ENCODE results near the gene ZNF276.
A peak's percentile ranks its signal among the peaks of the same experiment; 100 is the strongest.

The ZNF276 gene

GRCh38 chr16:89711601-89712273 lies 9.6 kb upstream of the ZNF276 start:
- peak; percentile 80 for DNase-seq (ENCODE audit: low read depth, low spot score)

- DNase-seq (ENCODE audit: low read depth, low spot score), result peak; percentile 31
Observed at GRCh38 chr16:89712274-89712781, 9.0 kb upstream of the ZNF276 start.

DNA sequence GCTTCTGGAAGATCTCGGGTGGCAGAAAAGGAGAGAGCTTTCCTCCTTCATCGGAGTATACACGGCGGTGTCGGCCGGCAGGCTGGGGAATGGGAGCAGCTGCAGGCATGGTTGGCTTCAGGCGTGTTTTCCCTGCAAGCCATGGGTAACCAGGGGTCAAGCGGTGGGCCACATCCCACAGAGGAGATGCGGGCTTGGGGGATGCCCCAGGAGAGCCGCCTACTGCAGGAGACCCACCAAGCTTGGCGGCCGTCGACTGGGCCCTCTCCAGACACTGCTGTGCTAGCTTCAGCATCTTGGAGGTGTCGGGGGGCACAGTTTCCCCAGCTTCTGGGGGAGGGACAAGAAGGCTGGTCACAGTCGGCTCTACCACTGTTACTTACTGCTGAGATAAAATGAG lies 4.8 kb upstream of the ZNF276 start:
- DNase-seq (ENCODE audit: low read depth, low spot score), result no peak

DNA sequence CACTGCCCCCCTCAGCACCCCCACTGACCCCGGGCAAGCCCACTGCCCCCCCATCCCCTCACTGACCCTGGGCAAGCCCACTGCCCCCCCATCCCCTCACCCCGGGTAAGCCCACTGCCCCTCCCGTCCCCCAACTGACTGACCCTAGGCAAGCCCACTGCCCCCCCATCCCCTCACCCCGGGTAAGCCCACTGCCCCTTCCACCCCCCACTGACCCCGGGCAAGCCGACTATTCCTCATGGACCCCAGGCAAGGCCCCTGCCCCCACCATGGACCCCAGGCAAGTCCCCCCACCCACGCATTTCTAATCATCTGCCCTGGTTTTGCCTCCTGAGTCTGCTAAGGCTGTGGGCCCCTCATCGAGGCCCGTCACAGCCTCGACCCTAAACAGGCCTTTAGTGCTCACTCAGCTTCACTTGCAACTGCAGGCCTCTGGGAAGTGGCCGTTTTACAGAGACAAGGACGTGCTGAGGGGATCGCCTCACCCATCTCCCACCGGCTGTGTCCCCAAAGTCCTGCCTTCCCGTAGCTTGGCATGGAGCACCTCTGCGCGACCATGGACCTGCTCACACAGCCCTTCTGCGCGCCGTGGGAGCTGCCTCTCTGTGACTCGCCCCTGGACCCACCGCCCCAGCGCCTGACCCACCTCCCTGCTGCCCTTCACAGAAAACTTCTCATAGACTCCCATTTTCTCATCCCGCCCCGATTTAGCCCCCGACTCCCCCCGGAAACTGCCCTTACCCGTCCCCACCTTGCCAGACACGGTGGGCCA lies 4.2 kb upstream of the ZNF276 start:
- no peak for DNase-seq (ENCODE audit: low read depth, low spot score)

- DNase-seq (ENCODE audit: low read depth, low spot score), result no peak
Observed at GRCh38 chr16:89717688-89718505, 3.4 kb upstream of the ZNF276 start.

DNA sequence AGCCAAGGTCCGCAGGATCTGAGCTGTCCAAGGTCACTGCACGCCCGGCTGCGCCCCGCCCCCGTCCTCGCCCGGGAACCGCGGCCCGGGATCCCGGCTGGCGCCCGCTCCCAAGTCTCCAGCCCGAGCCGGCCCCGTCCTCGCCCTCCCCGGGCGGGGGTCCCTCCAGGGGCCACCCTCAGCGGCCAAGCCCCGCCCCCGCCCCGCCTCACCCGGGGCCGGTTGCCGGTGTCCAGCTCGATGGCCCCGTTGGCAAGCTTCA lies 855 bp upstream of the ZNF276 start:
- no peak for DNase-seq (ENCODE audit: low read depth, low spot score)

- peak; percentile 79 for DNase-seq (ENCODE audit: low read depth, low spot score)
Observed at GRCh38 chr16:89721546-89722391, 432 bp downstream of the ZNF276 start.

- peak; percentile 60 for DNase-seq (ENCODE audit: low read depth, low spot score)
Observed at GRCh38 chr16:89722392-89723278, 1.3 kb downstream of the ZNF276 start.

DNA sequence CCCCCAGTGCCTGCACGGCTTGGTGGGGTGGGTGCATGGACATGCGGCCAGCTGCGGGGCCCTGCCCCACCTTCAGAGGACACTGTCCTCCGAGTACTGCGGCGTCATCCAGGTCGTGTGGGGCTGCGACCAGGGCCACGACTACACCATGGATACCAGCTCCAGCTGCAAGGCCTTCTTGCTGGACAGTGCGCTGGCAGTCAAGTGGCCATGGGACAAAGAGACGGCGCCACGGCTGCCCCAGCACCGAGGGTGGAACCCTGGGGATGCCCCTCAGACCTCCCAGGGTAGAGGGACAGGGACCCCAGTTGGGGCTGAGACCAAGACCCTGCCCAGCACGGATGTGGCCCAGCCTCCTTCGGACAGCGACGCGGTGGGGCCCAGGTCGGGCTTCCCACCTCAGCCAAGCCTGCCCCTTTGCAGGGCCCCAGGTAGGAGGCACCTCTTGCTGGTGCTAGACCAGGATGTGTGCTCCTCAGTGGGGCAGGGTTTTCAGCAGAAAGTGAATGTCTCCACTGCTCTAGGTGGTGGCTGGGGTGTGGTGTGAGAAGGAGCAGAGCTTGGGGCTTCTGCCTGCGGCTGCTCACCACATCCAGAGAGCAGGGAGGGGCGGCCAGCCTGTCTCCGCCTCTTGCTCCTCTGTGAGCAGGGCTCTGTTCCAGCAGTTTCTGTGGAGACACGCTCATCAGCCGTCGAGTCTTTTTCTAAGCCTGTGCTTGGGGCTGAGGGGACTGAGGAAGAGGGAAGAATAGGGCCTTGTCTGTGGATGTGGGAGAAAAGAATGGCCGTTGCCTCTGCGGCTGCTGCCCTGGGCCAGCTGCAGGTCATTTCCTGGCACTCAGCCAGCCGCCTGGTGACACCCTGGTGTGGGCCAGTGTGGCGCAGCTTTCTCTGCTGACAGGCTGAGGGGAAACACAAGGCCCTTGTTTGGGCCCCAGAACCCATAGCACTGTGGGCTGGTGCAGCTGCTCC lies 2.2 kb downstream of the ZNF276 start:
- peak; percentile 65 for DNase-seq (ENCODE audit: low read depth, low spot score)

GRCh38 chr16:89727406-89728120 lies 6.2 kb downstream of the ZNF276 start:
- no peak for DNase-seq (ENCODE audit: low read depth, low spot score)

GRCh38 chr16:89729293-89729692 lies 8.0 kb downstream of the ZNF276 start:
- no peak for DNase-seq (ENCODE audit: low read depth, low spot score)

DNA sequence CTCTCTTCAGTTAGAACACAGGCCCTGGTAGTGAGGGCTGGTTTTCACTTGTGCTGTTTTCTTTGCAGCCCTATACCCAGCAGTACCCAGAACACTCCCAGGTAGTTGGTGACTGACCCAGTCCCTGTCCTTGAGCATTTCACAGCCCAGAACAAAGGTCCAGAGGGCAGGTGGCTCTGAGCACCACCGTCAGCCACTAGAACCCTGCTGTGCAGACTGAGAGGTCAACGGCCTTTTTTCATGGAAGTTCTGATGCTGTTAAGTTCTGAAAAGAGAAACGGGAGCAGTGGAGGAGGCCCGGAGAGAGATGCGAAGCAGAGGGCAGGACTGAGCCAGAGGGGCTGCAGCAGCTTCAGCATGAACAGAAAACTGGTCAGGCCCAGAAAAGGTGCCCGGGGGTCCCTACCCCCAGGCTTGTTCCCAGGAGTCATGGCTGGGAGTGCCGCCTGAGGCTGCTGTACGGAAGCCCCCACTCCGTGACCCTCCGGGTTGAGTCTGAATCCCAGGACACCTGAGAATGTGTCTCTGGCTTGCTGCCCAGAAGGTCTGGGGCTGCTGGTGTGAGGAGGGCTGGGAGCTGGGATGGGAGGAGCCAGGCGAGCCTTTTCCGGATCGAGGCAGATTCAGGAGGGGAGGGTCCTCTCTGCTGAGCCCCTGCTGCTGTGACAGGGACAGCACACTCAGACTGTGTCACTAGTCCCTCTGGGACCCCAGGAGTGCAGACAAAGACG lies 8.7 kb downstream of the ZNF276 start:
- peak; percentile 41 for DNase-seq (ENCODE audit: low read depth, low spot score)

DNA sequence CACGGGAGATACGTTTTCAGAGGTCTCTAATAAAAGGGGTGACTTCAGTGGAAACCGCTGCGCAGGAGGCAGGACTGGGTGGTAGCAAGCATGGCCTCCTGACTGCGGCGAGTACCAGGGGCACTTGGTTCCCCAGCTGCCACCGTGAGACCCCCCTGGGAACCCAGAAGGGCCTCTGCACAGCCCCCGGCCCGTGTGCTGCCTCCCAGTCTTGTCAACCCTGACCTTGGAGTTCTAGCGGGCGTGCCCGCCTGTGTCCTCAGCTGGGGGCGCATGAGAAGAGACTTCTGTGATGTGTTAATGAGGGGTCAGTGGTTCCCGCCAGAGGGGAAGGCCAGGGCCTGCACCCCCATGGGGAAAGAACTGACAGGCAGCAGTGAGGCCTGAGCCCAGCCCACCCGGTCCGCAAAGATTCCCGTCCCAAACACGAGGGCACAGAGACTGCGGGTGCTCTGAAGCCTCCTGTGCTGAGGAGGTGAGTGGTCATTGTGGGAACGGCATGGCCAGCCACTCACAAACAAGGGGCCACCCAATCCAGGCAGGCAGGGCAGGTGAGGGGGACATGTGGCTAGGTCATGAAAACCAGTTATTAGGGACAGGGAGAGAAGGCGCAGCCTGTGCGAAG lies 9.4 kb downstream of the ZNF276 start:
- no peak for DNase-seq (ENCODE audit: low read depth, low spot score)

- DNase-seq (ENCODE audit: low read depth, low spot score), result no peak
Observed at GRCh38 chr16:89732142-89732917, 11.0 kb downstream of the ZNF276 start.

DNA sequence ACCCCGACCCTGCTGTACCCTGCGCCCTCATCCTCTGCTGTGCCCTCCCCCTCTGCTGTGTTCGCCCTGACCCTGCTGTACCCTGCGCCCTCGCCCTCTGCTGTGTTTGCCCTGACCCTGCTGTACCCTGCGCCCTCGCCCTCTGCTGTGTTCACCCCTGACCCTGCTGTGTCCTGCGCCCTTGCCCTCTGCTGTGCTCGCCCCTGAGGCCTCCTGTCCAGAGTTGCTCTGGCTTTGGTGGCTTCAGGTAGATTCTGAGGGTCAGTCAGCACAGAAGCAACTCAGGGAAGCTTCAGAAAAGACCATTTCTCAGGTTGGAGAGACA lies 11.5 kb downstream of the ZNF276 start:
- DNase-seq (ENCODE audit: low read depth, low spot score), result no peak

GRCh38 chr16:89733322-89733721 lies 12.0 kb downstream of the ZNF276 start:
- no peak for DNase-seq (ENCODE audit: low read depth, low spot score)

DNA sequence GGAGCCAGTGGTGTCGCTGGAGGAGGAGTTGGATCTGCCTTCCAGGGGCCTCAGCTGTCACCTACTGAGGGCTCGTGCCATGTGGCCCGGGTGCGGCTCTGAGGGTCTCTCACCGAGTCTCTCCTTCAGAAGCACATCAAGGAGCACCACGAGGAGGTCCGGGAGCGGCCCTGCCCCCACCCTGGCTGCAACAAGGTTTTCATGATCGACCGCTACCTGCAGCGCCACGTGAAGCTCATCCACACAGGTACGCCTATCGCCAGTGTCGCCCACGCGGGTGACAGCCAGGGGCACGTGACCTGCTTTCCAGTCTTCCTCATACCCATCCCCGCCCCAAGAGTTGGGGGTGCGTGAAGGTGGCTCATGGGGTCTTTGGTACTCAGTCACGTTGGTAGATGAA lies 12.5 kb downstream of the ZNF276 start:
- no peak for DNase-seq (ENCODE audit: low read depth, low spot score)
